GM18508 (cell line): Measurements from ENCODE around the gene MIPOL1.
"Not testable (repeated sequence)": the region's sequence is repeated elsewhere in the genome, so short reads cannot be mapped to it uniquely, and the experiment has no call there.

Source experiments
- ATAC-seq: cut with Tn5 transposase; IDR thresholded peaks from one replicate; pipeline ENCODE4 v1.9.1; 2021; ENCODE audit warnings: moderate number of reproducible peaks; ENCODE audit not compliant: insufficient read depth, unreplicated experiment

Gene MIPOL1

DNA sequence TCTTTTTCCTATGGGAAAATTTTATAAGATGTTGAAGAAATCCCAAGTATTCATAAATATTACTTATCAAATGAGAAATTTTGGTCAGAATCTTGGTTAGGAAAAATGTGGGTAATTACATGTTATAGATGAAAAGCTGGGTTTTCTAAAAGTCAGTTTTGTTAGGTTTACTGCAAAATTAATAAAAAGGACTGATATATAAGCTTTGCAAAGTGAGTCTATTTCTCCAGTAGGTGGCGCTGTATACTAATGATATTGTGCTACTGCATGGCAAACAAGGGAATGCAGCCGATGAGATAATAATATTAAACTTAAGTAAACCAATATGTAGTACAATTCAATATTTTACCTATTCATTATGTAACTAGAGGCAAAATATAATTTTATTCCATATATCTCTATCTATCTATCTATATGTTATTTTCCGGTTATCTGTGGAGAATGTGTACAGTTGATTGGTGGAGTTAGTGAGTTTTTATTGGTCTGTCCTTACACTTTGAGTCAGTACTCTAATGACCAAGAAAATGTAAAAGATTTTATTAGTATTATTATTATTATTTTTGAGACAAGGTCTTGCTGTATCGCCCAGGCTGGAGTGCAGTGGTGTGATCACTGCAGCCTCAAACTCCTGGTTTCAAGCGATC, 32.9 kb downstream of the MIPOL1 start:
- ATAC-seq, result peak; percentile 81

DNA sequence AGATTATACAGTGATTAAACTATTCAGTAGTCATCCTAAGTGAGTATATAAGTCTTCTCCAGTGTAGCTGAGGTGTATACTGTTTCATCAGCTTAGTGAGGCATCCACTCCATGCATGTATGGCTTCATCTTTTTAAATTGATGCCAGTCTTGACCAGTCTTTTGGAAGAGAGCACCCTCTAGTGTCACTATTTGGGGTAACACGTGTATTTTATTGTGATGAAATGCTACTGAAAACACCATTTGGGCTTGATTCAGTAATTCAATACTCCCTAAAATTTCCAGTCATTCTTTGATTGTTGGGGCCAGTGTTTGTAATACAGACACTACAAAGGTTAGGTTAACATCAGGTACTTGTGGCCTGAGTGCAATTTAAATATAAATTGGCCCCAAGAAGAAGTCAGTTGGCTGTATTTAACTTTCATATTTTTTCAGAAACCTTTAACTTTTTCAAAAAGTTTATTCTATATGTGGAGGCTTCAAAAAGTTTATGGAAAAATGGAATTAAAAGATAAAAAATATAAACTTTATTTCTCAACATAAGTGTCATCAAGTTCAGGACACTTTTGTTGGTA, 35.3 kb downstream of the MIPOL1 start:
- no peak for ATAC-seq

DNA sequence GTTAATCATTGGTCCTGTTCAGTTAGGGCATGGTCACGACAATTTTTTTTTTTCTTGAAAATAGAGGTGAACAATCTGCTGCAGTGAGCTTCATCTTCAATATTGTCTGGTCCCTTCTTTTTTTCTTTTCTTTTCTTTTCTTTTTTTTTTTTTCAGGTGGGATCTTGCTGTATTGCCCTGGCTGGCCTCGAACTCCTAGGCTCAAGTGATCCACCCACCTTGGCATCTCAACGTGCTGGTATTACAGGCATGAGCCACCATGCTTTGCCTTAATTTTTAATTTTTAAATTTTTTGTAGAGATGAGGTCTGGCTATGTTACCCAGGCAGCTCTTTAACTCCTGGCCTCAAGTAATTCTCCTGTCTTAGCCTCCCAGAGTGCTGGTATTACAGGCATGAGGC, 36.5 kb downstream of the MIPOL1 start:
- ATAC-seq, result no peak

DNA sequence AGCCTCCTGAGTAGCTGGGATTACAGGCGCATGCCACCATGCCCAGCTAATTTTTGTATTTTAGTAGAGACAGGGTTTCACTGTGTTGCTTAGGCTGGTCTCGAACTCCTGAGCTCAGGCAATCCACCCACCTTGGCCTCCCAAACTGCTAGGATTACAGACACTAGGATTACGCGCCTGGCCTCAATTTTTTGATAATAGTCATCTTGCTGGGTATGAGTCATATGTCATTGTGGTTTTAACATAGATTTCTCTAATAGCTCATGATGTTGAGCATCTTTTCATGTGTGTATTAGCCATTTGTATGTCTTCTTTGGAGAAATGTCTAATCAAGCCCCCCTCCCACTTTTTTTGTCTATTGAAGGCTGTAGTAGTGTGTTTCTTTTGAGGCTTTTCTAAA, 38.3 kb downstream of the MIPOL1 start:
- ATAC-seq, result not testable (repeated sequence)

DNA sequence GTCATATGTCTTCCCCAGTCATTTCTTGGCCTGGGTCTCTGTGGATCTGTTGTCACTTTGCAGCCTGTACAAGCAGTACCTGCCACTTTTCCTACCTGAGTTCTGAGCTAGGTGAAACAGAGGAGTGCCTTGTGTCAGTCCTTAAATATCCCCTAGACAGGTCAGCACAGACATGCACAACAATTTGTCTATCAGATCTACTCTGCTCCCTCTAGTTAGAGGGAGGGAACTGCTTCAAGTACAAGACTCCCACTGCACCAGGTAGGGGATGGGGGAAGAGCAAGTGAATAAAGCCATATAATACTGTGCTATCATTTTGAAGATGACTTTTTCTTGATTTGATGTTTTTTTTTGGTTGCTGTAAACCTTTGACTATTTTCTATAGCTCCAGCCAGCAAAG, 39.4 kb downstream of the MIPOL1 start:
- ATAC-seq, result no peak

DNA sequence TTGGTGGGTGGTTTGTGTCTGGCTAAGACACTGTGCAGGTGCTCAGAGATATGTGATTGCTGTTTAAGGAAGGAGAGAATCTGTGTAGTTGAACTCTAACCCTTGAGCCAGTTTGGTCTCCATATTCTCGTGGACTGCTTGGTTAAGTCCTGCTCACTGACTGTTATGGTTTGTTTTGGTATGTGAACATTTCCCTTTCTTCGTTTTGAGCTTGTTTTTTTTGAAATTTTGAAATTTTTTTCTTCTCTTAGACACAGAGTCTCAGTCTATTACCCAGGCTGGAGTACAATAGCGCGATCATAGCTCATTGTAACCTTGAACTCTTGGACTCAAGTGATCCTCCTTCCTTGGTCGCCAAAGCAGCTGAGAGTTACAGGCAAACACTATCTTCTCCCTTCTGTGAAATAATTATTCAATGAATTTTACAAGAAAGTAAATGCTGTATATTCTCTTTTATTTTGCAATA, 40.0 kb downstream of the MIPOL1 start:
- no peak for ATAC-seq

DNA sequence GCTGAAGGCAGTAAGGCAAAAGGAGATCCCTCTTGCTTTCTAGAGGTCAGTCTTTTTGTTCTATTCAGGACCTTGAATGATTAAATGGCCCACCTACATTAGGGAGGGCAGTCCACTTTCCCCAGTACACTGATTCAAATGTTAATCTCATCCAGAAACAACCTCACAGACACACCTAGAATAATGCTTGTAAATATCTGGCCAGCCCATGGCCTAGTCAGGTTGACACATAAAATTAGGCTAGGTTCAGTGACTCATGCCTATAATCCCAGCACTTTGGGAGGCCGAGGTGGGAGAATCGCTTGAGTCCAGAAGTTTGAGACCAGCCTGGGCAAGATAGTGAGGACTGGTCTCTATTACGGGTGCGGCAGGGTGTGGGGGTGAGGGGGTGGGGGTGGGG, 43.5 kb downstream of the MIPOL1 start:
- no peak for ATAC-seq

DNA sequence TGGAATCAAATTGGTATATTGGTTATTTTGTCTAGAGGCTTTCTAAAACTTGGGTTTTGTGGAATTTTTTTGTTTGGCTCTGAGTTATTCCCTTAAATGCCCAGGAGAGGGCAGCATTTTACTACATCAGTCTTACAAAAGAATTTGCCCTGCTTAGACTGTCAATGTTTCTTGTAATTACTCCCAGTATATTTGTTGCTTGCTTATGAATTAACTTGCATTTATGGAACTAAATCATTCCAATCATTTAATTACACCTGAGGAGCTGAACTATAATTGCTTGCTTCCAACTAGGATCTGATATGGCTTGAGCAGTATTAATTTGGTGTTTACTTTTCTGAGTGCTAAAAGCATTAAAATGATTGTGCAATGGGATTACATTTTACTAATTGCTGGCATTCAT, 48.7 kb downstream of the MIPOL1 start:
- no peak for ATAC-seq

DNA sequence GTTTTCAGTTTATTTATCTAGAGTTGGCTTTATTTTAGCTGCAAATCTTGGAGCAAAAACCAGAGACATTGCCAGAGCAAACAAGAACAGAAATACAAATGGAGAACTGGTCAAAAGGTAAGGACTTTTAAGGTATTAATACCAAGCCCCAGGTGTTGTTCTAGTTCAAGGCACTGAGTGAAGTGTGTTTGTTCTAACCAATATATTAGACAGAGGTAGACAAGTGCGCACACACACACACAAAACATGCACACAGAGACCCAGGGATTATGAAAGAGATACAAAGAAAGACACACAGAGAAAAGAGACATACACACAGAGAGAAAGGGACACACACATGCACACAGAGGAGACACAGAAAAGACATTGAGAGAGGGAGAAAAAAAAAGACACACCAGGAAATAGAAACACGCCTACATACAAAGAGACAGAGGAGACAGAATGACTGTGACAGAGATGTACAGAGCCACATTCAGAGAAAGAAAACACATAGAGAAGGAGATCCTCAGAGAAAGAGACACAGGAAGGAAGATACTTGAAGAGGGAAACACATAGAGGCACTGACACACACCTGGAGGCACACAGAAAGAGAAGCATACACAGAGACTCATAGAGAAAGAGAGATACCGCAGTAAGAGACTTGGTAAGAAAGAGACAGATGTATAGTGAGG, 50.2 kb downstream of the MIPOL1 start:
- no peak for ATAC-seq

DNA sequence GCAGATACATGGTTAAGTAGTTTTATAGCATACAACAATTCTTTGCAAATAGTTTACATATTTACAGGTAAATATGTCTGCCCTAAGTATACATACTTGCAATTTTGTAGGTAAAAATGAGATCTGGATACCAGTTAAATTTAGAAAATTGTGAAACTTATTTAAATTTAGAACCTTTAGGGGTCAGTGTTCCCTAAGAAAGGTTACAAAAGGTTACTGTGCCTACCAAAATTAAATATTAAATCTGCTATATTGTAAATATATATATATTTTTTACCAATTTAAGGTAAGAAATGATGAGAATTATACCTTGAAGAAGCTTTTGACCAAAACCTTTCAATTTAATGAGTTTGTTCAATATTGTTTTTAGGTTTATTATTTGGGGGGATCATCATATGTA, 54.0 kb downstream of the MIPOL1 start:
- ATAC-seq, result no peak

DNA sequence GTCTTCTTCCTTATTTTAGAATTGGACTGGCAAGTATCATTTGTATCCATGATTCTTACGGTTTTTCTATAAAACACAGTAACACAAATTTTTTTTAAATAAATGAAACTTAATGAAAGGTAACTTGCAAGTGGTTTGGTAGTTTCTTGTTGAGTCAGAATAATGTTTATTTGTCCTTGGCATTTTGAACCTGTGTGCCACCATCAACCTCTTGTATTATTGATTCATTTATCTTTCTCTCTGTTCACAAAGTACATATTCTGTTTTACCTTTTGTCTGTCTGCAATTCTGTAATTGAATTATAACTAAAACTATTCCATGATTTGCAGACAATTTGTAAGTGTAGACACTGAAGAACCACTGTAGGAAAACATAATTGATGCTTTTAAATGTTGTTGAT, 54.7 kb downstream of the MIPOL1 start:
- no peak for ATAC-seq

DNA sequence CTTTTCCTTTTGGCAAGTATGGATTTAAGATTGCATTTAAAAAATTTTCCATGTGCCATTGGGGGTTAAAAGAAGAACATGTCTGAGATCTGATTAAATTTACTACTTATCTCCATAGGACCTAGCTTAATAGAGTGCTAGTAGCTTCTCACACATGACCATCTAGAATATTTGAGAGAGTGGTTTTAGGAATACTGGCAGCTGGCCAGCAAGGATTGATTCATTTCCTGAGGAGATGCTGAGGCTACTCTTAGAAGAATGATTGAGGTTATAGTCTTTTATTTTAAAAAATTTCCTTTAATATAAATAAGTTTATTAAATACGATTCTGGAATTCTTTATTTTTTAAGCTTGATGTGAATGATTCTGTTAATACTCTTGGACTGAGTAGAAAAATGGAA, 56.2 kb downstream of the MIPOL1 start:
- no peak for ATAC-seq

DNA sequence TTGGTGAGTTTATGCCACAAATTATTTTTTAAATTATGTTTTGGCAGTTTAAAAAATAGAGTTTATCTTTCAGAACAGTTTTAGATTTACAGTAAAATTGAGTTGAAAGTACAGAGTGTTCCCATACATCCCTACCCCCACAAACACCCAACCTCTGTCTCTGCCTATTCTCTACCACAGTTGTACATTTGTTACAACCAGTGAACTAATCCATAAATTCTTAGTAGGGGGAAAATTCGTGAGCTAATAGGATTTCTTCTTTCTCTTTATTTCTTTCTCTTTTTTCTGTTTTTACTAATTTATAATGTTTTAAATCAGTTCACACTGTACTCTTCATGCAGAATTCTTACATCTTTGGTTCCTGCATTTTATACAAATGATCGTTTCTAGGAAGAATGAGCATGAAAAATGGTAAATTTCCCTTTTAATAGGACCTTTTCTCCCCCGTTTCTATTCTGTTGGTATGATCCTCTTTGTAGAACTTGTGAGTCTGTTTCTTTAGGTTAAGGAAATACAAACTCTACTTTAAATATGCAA, 56.7 kb downstream of the MIPOL1 start:
- ATAC-seq, result no peak

DNA sequence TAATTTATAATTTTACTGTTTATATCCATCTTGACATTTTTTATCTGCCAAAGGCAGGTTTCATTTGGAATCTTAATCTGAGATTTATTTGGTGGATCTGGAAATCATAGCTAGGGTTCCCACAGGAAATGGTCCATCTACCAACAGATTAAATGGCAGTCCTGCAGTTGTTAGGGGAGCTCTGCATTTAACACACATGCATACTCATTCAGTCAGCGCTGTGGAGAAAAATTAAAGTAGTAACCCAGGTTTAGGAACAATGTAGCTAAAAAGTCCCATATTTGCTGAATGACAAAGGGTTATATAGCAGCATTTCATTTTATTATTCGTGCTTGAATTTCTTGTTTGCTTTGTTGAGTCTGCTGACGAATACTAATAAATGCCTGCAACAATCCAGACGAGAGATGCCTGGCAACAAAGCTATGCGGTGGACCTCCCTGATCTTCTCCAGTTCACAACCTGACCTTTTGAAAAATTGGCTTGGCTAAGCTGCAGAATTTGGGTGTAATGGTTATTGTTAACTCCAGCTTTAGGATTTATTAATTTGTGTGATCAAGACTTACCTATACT, 59.8 kb downstream of the MIPOL1 start:
- no peak for ATAC-seq

DNA sequence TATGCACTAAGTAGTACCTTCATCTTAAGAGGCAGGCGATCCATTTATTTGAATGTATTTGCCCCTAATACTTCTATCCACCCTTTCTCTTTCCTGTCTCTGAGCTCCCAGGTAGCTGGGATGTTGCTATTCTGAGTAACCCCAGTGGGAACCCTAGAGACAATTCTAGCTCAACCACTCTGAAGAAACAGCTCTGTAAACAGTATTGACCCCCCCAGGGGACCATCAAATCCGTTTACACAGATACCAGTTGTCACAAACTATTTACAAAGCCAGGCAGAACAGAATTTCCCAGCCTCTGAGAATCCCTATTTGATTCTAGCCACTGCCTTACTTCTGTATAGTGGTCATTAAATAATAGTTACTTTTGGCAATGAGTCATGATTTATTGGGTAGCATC, 64.9 kb downstream of the MIPOL1 start:
- no peak for ATAC-seq

DNA sequence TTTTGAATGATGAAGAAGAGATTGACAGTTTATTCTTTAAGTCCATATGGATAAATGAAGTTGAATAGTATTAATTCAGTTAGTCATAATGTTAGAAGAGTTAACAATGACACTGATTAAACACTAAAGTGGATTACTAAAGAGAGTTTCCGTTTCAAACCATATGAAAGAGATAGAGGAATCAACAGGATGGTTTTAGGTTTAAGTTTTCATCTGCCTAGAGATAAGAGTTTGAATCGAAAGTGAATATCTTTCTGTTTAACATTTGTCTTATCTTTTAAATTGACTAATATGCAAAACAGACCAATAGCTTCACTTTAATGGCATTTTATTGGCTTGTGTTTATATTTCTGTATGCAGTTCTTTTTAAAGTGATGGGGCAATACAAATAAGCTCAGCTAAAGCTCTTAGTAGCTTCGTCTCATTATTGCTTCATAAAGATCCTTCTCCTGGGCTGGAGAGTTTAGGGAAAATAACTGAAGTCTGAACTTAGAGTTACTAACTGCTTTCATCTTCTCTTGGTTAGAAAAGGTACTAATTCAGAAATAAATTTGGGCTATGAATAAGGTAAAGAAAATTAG, 66.0 kb downstream of the MIPOL1 start:
- ATAC-seq, result no peak

DNA sequence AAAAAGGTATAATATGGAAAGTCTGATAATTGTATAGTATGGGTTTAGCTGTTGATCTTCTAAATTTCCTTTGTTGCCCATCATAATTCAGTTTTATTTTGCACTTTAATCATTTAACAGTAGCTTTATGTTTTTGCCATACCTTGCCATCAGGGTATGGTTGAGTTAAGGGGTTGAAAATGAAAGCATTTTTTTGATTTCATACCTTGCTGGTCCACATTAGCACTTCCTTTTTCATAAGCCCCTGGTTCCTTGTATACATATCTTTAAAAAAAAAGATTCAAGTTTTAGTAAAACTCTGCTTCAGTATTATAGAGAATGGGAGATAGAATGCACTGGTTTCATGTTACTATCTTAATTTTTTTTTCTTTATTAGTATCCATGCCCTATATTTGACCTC, 71.1 kb downstream of the MIPOL1 start:
- no peak for ATAC-seq

DNA sequence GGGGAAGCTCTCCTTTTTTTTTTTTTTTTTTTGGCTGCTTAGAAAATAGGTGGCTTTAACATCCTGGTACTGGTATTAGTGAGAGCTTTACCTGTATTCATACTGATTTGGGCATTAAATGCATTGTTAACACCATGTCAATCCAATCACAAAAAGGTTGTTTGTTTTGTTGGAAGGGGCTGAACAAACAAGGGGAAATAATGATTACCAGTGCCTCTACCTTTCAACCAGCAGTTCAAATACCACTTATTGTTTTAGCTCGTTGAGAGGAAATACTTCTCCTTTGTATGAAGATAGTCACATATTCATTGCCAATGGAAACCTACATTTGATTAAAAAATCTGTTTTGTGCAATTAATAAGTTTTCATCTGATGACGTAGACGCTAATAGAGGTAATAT, 72.9 kb downstream of the MIPOL1 start:
- ATAC-seq, result no peak

DNA sequence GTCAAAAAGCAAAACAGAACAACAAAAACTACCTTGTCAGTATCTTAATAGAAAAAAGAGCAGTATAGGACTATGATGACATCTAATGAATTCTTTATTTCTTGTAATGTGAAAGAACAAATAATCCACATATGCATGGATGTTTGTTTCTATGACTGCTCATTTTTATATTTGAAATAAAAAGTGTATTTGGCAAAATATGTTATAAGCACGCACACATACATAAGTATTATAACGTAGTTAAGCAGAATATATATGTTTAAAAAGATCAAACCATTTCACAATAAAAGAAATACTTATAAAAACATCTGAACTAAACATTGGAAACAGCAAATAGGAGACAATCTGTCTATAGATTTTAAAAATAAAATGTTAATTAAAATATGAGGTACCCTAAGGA, 74.8 kb downstream of the MIPOL1 start:
- no peak for ATAC-seq

DNA sequence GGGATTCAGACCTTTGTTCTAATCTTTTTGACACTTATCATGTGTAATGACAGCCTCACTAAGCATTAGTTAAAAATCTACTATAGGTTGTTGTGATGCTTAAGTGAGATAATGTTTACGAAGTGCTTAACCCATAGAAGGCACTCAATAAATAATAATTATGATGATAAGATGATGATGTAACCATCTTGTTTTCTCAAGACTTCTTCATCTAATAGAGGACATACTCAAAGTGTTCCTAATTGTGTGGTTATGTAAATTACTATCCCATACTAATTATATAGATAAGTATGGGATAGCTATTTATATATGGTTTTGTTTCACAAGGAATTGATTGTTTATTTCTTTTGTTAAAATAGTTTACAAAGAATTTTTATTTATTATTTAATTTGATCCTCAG, 76.9 kb downstream of the MIPOL1 start:
- no peak for ATAC-seq

DNA sequence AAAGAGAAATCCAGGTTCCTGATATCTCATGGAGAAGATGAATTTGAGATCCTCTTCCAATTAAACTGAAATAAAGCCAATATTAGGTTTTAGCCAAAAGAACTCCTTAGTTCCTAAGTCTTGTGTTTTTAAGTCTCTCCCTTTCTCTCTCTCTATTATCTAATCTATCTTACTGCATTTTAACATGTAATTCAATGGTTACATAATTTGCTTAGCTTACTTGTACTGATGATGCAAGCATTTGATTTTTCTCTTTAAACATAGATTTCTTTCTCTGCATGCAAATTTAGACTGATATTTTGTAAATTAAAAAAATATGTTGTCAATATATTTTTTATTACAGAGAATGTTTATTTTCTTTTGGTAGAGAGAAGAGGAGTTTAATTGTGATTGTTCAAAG, 78.2 kb downstream of the MIPOL1 start:
- no peak for ATAC-seq
